ENCODE data around the gene RAD9A.

RAD9A gene

DNA sequence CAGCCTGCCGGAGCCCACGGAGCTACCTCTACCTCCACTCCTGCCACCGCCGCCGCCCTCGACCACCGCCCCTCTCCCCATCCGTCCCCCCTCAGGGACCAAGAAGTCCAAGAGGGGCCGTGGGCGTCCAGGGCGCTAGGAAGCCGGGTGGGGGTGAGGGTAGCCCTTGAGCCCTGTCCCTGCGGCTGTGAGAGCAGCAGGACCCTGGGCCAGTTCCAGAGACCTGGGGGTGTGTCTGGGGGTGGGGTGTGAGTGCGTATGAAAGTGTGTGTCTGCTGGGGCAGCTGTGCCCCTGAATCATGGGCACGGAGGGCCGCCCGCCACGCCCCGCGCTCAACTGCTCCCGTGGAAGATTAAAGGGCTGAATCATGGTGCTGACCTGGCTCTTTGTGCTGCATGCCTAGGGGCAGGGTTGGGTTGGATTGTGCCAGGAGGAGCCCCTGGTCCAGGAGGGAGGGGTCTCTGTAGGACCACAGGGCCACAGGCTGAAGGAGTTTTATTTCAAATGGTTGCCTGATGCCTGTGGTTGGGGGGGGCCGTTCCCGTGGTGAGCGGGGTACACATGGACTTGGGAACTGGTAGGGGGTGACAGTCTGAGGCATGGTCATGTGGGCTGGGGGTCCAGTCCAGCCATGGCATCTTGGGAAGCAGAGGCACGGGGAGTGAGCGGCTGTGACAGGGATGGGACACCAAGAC is 43.4 kb downstream of the RAD9A start (continued):
- TF ChIP-seq OVOL3 (tag by site-specific recombination; IDR thresholded peaks at IDR 0.05) (no peak), KLF10 (tag by site-specific recombination; IDR thresholded peaks at IDR 0.05) (peak; percentile 50), ZFHX2 (tag by site-specific recombination; conservative IDR thresholded peaks at IDR 0.05) (peak; percentile 70), ZNF843 (tag by site-specific recombination; IDR thresholded peaks at IDR 0.05) (no peak), YY1 (tag by site-specific recombination; IDR thresholded peaks at IDR 0.05) (no peak), ZNF558 (tag by site-specific recombination; IDR thresholded peaks at IDR 0.05) (no peak), EGR2 (tag by site-specific recombination; IDR thresholded peaks at IDR 0.05; ENCODE audit: low read depth) (peak; percentile 67), KLF1 (tag by site-specific recombination; IDR thresholded peaks at IDR 0.05) (peak; percentile 88), ZBTB49 (tag by site-specific recombination; IDR thresholded peaks at IDR 0.05; ENCODE audit: low read depth) (no peak), SP2 (tag by site-specific recombination; IDR thresholded peaks at IDR 0.05) (no peak), KLF9 (tag by site-specific recombination; IDR thresholded peaks at IDR 0.05; ENCODE audit: low read depth) (peak; percentile 68), ZBTB7A (tag by site-specific recombination; IDR thresholded peaks at IDR 0.05; ENCODE audit: low read depth) (no peak), ZNF621 (tag by site-specific recombination; IDR thresholded peaks at IDR 0.05) (no peak), ZNF423 (tag by site-specific recombination; IDR thresholded peaks at IDR 0.05) (no peak), ZBTB20 (tag by site-specific recombination; IDR thresholded peaks at IDR 0.05) (no peak), ZNF184 (tag by site-specific recombination; IDR thresholded peaks at IDR 0.05) (no peak), ZNF214 (tag by site-specific recombination; IDR thresholded peaks at IDR 0.05; ENCODE audit: borderline replicate concordance) (no peak), ZFP3 (tag by site-specific recombination; IDR thresholded peaks at IDR 0.05; ENCODE audit: low read depth) (no peak), ZNF26 (tag by site-specific recombination; IDR thresholded peaks at IDR 0.05) (no peak), ZBTB6 (tag by site-specific recombination; IDR thresholded peaks at IDR 0.05) (no peak)
- TF ChIP-seq, protein P1, sequence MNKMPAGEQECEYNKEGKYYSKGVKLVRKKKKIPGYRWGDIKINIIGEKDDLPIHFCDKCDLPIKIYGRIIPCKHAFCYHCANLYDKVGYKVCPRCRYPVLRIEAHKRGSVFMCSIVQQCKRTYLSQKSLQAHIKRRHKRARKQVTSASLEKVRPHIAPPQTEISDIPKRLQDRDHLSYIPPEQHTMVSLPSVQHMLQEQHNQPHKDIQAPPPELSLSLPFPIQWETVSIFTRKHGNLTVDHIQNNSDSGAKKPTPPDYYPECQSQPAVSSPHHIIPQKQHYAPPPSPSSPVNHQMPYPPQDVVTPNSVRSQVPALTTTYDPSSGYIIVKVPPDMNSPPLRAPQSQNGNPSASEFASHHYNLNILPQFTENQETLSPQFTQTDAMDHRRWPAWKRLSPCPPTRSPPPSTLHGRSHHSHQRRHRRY (tag by site-specific recombination; IDR thresholded peaks at IDR 0.05), result no peak

All from HEK293 (cell line).